Loucy (cell line): Measurements from ENCODE around the gene CNIH1.
"Not testable (repeated sequence)": the region's sequence is repeated elsewhere in the genome, so short reads cannot be mapped to it uniquely, and the experiment has no call there.

ENCODE experiments used
- H2AFZ ChIP-seq: fragments of 200-600 bp; sonication (generic); 2 replicates; pipeline ENCODE4 v1.6.0; 2016; ENCODE audit warnings: antibody characterized with exemption, mild to moderate bottlenecking, low read length, moderate library complexity
- H3F3A ChIP-seq: fragments of 200-600 bp; 2 replicates; pipeline ENCODE4 v1.6.0; 2016; ENCODE audit warnings: antibody characterized with exemption, low read depth, mild to moderate bottlenecking
- H3K27me3 ChIP-seq: fragments of 200-600 bp; sonication (generic); 2 replicates; pipeline ENCODE4 v1.6.1; 2014; ENCODE audit warnings: low read length, mild to moderate bottlenecking; ENCODE audit not compliant: insufficient read depth, poor library complexity, severe bottlenecking
- H3K36me3 ChIP-seq: fragments of 200-600 bp; sonication (generic); 2 replicates; pipeline ENCODE4 v1.6.1; 2016; ENCODE audit warnings: low read length; ENCODE audit not compliant: insufficient read depth
- H3K4me1 ChIP-seq: fragments of 200-600 bp; sonication (generic); 2 replicates; pipeline ENCODE4 v1.5.1; 2014; ENCODE audit warnings: low read length, mild to moderate bottlenecking; ENCODE audit not compliant: insufficient read depth, poor library complexity, severe bottlenecking
- H3K4me2 ChIP-seq: fragments of 200-600 bp; sonication (generic); 2 replicates; pipeline ENCODE4 v1.6.0; 2014; ENCODE audit warnings: antibody characterized with exemption, low read length, low read depth, mild to moderate bottlenecking; ENCODE audit not compliant: poor library complexity, severe bottlenecking
- H3K4me3 ChIP-seq: fragments of 200-600 bp; sonication (generic); 2 replicates; pipeline ENCODE4 v1.5.1; 2014; ENCODE audit warnings: low read length, mild to moderate bottlenecking, mixed read lengths; ENCODE audit not compliant: poor library complexity, severe bottlenecking
- H3K79me2 ChIP-seq: fragments of 200-600 bp; sonication (generic); 2 replicates; pipeline ENCODE4 v1.6.1; 2014; ENCODE audit warnings: low read length; ENCODE audit not compliant: insufficient read depth
- H3K9ac ChIP-seq: fragments of 200-600 bp; sonication (generic); 2 replicates; pipeline ENCODE4 v1.6.0; 2014; ENCODE audit warnings: mild to moderate bottlenecking, low read depth, low read length, moderate library complexity; ENCODE audit not compliant: poor library complexity, severe bottlenecking
- H3K9me2 ChIP-seq: fragments of 200-600 bp; sonication (generic); replicated peaks from 2 replicates; pipeline ENCODE4 v1.6.1; 2016; ENCODE audit warnings: low read depth, low read length, mixed read lengths
- H3K9me3 ChIP-seq: fragments of 200-600 bp; sonication (generic); 2 replicates; pipeline ENCODE4 v1.6.1; 2014; ENCODE audit warnings: mild to moderate bottlenecking, antibody characterized with exemption, low read length, low read depth; ENCODE audit not compliant: insufficient read depth
- H4K20me1 ChIP-seq: fragments of 200-600 bp; sonication (generic); 2 replicates; pipeline ENCODE4 v1.6.0; 2014; ENCODE audit warnings: antibody characterized with exemption, low read length, mild to moderate bottlenecking; ENCODE audit not compliant: insufficient read depth, poor library complexity, severe bottlenecking
- CTCF ChIP-seq: fragments of 200-600 bp; sonication (generic); conservative IDR thresholded peaks from 2 replicates; pipeline ENCODE4 v1.5.1; 2014; ENCODE audit warnings: mild to moderate bottlenecking, antibody characterized with exemption, low read length
- EZH2phosphoT487 ChIP-seq: fragments of 200-600 bp; IDR thresholded peaks from 2 replicates; pipeline ENCODE4 v1.6.1; 2018; ENCODE audit warnings: antibody characterized with exemption, mild to moderate bottlenecking, moderate library complexity, borderline replicate concordance

CNIH1 gene

GRCh38 chr14:54440476-54440872 lies 700 bp downstream of the CNIH1 start:
- peaks cover 41% of the 10 kb centered on the region for H4K20me1 ChIP-seq
- H2AFZ ChIP-seq: peak overlapping the region; percentile 77; the same call in 1 of the 2 replicates
- TF ChIP-seq EZH2phosphoT487 (no peak), CTCF (no peak)
- H3K4me3 ChIP-seq: peak overlapping the region; percentile 79
- H3K27me3 ChIP-seq: no peaks in the 10 kb centered on the region
- H3K9me2 ChIP-seq: no peaks in the 10 kb centered on the region
- no peaks in the 10 kb centered on the region for H3K36me3 ChIP-seq
- peaks cover 53% of the 10 kb centered on the region for H3K4me1 ChIP-seq
- H3K79me2 ChIP-seq: peaks cover 54% of the 10 kb centered on the region
- no peaks in the 10 kb centered on the region for H3F3A ChIP-seq
- H3K9ac ChIP-seq: peak overlapping the region; percentile 81
- H3K4me2 ChIP-seq: peak overlapping the region; percentile 91
- H3K9me3 ChIP-seq: no peaks in the 10 kb centered on the region

GRCh38 chr14:54440037-54440436 lies 1.1 kb downstream of the CNIH1 start:
- Histone ChIP-seq H3K9me2 (no peaks in the 10 kb centered on the region), H2AFZ (no peak overlapping the region), H3K4me3 (peak overlapping the region; percentile 79), H4K20me1 (peaks cover 45% of the 10 kb centered on the region), H3K4me2 (peak overlapping the region; percentile 91), H3K79me2 (peaks cover 58% of the 10 kb centered on the region), H3K4me1 (peaks cover 58% of the 10 kb centered on the region), H3K9me3 (no peaks in the 10 kb centered on the region), H3K36me3 (no peaks in the 10 kb centered on the region), H3F3A (no peaks in the 10 kb centered on the region), H3K9ac (peak overlapping the region; percentile 81), H3K27me3 (no peaks in the 10 kb centered on the region)
- TF ChIP-seq CTCF: no peak
- TF ChIP-seq EZH2phosphoT487: no peak

- Histone ChIP-seq H3K36me3 (peaks cover 5% of the 10 kb centered on the region; the same call in 1 of the 2 replicates), H3K27me3 (no peaks in the 10 kb centered on the region), H3K9me2 (no peaks in the 10 kb centered on the region), H3K9ac (peak overlapping the region; percentile 44), H3F3A (no peaks in the 10 kb centered on the region), H3K4me1 (peaks cover 71% of the 10 kb centered on the region), H4K20me1 (peaks cover 58% of the 10 kb centered on the region), H3K4me2 (peak overlapping the region; percentile 91), H2AFZ (no peak overlapping the region), H3K9me3 (no peaks in the 10 kb centered on the region), H3K4me3 (peak overlapping the region; percentile 79), H3K79me2 (peaks cover 71% of the 10 kb centered on the region)
- no peak for TF ChIP-seq EZH2phosphoT487
- TF ChIP-seq CTCF: no peak
Observed at GRCh38 chr14:54438703-54439102, 2.5 kb downstream of the CNIH1 start.

- H3K79me2 ChIP-seq: peaks cover 79% of the 10 kb centered on the region
- not testable (repeated sequence) for H3F3A ChIP-seq, H3K36me3 ChIP-seq, H3K9me3 ChIP-seq, H2AFZ ChIP-seq, H3K9me2 ChIP-seq, H3K27me3 ChIP-seq
- H3K4me1 ChIP-seq: peaks cover 78% of the 10 kb centered on the region
- H3K4me3 ChIP-seq: peak overlapping the region; percentile 79
- peak overlapping the region; percentile 91 for H3K4me2 ChIP-seq
- H4K20me1 ChIP-seq: peaks cover 66% of the 10 kb centered on the region
- peak overlapping the region; percentile 44 for H3K9ac ChIP-seq
Observed at GRCh38 chr14:54437954-54438353, 3.2 kb downstream of the CNIH1 start.
